GM19099 (cell line): Measurements from ENCODE around the gene PLCH1.

Experiments
- POLR2A ChIP-seq: IDR thresholded peaks from 3 replicates; pipeline ENCODE4 v1.6.1; 2011; ENCODE audit warnings: low read depth; ENCODE audit not compliant: insufficient read length; ENCODE audit errors: extremely low read depth

Gene PLCH1

DNA sequence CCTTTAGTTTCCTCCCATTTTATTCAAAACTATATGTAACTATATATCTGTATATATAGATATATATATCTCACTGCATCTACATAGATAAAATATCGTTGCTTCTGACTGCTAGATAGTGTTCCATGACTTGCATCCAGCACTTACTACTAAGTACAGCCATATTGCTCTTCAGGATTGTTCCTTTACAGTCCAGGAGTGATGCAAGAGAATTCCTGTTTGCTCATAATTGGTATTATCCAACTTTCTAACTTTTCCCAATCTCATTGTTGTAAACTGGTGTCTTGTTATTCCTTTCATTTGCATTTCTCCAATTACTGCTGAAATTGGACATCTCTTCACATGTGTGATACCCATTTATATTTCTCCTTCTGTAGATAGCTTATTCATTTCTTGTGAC is 351.6 kb downstream of the PLCH1 start:
- no peak for TF ChIP-seq POLR2A

DNA sequence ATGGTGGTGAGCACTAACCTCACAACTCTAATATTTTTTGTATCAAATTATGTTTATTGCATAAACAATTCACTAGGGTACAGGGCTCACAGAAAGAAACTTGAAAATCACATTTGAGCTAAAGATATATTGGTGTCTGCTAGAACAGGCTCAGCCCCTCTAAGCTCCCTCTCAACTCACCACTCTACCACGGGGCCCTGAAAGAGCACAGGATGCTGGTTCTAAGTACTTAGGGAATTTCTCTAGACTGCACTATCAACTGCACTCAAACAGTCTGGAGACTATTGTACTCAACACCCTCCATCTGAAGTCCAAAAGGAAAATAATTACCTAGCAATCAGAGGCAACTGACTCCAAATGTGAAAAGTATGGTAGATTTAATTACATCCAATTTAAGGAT is 352.7 kb downstream of the PLCH1 start:
- TF ChIP-seq POLR2A = no peak

DNA sequence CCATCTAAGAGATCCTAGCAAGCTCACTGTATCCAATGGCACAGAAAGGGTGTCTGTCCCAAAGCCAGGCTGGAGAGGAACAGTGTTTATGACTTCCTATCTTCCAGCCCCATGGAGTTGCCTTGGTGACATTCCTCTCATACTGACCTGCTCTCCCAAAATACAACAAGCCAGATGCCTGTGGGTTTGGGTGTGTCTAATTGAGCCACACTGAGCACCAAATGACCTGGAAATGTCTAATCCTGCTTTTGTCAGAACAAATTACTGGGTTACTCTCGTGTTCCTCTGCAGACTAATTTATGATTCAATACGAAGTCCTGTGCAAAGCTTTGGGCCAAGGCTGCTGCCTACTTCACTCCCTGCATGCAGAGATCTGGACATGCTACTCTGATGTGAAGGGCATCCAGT is 353.3 kb downstream of the PLCH1 start:
- TF ChIP-seq POLR2A = no peak

DNA sequence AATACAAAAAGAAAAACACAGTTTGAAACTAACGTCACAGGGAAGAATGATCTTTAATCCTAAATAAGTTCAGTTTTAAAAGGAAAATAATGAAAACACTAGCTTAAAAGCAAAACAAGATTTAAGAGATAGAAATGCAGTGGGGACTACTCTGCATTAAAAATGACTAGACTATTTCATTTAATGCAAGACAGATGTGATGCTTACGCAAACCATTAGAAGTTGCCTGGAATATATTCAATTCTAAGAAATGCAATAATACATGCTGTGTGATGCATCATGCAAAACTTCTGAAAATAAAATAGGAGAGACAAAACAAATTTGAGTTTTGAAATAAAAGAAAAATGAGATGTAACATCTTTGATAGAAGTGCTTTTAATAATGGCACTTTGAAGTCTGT is 353.8 kb downstream of the PLCH1 start:
- no peak for TF ChIP-seq POLR2A

- no peak for TF ChIP-seq POLR2A
These were observed 354.5 kb downstream of the PLCH1 start for GRCh38 chr3:155390351-155390750.

- no peak for TF ChIP-seq POLR2A
These were observed 356.5 kb downstream of the PLCH1 start for GRCh38 chr3:155388417-155388816.

GRCh38 chr3:155387571-155387970 is 357.3 kb downstream of the PLCH1 start:
- TF ChIP-seq POLR2A = no peak

DNA sequence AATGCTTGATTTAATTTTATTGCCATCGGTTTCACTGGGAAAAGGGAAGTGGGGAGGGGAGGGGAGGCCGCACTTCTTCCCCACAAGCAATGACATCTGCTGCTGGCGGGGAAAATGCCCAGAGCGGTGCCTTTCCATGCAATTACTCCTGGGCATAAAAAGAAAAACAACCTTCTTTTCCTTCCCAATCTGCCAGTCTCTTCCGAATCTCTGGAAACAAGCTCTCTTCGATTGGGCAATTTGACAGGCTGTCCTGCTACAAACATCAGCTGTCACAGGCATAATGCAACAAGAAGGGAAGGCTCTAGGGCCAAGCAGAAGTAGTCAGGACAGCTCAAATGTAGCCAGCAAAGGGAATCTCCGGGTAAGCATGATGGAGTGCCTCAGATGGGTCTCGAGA is 358.0 kb downstream of the PLCH1 start:
- no peak for TF ChIP-seq POLR2A

- TF ChIP-seq POLR2A = no peak
These were observed 358.8 kb downstream of the PLCH1 start for GRCh38 chr3:155385896-155386625.

DNA sequence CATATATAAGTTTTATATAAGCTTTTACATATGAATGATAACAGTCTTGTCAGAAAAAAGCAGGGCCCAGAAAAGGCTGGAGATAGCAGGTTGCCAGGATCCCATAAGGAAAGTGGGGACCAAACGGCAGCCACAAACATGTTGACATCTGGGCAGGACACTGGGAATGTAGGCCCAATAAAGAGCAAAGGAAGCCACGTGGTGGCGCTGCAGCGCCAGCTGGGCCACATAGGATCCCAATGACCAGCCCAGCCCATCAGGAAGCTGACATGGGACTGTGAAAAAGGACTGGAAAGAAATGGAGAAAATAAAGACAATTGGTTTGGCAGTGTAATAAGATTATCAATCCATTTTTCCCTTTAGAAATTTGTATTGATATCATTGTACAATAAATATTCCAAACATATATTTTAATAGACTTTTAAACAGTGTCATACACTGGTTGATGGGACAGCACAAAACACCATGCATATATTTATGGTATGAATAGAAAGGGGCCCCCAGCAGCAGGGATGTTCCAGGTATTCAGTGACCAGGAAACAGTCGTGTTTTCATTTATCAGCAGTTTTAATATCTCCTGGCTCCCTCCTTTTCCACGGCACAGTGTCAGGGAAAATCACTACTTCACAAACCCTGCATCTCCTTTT is 362.4 kb downstream of the PLCH1 start:
- TF ChIP-seq POLR2A = no peak

DNA sequence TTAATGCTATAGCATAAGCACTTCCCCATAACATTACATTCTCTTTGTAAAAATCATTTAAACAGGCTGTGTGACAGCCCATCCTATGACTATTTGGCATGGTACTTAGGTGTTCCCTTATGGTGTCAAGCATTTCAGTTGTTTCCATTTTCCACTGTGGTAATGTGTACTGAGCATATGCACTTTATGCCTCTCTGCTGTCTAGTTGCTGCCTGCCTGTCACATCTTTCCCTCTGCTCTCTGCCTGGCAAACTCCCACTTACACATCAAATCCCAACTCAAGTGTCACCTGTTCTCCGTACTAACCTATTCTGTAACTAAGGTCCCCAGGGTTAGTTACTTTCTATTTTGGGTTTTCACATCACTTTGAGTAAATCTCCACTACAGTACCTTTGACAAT is 367.0 kb downstream of the PLCH1 start:
- TF ChIP-seq POLR2A = no peak

GRCh38 chr3:155377071-155377470 is 367.8 kb downstream of the PLCH1 start:
- TF ChIP-seq POLR2A = no peak

- no peak for TF ChIP-seq POLR2A
These were observed 372.6 kb downstream of the PLCH1 start for GRCh38 chr3:155372281-155372680.

DNA sequence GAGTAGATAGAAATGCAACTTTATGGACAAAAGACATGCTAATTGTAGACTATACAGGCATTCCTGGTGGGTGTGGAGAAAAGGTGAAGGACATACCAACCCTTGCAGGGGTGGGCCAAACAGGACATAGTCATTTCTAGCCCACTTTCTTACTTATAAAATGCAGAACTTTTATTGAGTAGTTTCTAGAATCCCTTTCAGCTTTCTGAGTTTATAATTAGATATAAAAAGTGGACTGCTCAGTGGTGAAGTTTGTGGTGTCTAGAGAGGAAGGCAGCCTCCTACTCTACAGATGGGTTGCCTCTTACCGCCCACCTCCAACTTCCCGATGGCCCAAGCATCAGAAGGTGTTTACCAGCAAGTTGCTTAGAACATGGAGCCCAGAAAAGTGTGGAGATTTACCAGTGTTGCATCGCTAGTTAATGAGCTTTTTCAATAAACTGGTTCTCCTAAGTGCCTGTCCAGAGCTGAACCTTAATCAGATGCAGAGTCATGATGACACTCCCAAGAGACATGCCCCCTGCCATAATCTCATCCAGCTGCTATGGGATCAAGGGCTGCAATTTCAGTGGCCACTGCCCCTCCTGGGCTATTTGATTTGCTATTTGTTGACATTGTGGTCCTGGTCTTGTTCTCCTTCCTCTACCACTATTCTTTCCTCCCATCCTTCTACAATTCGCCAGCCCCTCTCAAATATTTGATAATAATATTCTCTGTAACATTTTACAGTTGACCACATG is 373.9 kb downstream of the PLCH1 start:
- no peak for TF ChIP-seq POLR2A

- TF ChIP-seq POLR2A = no peak
These were observed 374.7 kb downstream of the PLCH1 start for GRCh38 chr3:155370198-155370597.

DNA sequence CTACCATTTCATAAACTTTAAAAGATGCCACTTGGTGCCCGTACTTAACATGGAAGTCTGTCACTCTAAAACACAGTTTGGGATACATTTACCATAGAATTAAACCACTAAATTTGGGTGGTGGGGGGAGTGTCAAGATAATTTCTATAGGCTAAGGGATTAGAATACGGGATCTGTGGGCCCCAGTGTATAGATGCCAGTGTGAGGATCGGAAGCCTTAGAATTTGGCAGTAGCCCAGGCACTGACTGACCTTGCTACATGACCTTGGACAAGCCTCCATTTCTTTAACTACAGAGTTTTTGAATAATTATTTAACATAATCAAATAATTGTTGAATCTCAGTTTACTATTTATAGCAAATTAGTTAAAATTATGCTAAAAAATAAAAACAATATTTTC is 375.1 kb downstream of the PLCH1 start:
- no peak for TF ChIP-seq POLR2A
